GM19467 (cell line): ENCODE results near the gene TTC5.
"Not testable (repeated sequence)": the region's sequence is repeated elsewhere in the genome, so short reads cannot be mapped to it uniquely, and the experiment has no call there.

ENCODE experiments used
- ATAC-seq: cut with Tn5 transposase; IDR thresholded peaks from one replicate; pipeline ENCODE4 v1.9.1; 2021; ENCODE audit warnings: mild to moderate bottlenecking, moderate library complexity; ENCODE audit not compliant: unreplicated experiment

Gene TTC5

GRCh38 chr14:20305265-20306078 is at the start of gene TTC5:
TTC5 (minus strand) TSS chr14:20305951; CDS start chr14:20305937, 14 bp downstream.
- ATAC-seq = peak; percentile 93

DNA sequence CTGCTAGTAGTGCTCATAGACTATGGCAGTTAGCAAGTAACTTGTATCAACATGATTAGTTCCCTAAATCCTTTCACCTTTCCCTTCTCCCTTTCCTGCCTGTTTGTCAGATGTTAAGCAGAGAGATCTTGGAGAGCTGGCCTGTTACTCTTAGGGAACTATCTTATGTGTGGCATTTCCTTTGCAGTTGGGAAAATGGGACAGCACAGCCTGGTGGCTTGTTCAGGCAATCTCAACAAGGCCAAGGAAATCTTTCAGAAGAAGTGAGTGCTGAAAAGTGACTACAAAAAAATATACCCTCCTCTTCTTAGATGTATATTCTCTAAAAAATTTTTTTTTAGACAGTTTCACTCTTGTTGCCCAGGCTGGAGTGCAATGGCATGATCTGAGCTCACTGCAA is 45.1 kb upstream of the TTC5 start:
- ATAC-seq = no peak

DNA sequence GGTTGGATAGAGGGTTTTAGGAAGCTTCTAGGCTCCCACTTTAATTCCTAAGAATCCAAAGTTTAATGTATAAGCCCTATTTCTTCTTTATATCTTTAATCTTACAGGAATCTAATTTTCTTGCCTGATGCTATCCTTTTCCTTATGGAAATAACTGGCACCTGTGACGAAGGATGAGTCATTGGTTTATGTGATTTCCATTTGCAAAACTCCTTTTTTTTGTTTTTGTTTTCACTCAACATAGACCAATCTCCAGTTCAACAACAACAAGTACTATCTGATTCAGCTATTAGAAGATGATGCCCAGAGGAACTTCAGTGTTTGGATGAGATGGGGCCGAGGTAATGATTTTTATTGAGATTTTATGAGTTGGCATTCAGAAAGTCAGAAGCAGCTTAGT is 44.5 kb upstream of the TTC5 start:
- no peak for ATAC-seq

DNA sequence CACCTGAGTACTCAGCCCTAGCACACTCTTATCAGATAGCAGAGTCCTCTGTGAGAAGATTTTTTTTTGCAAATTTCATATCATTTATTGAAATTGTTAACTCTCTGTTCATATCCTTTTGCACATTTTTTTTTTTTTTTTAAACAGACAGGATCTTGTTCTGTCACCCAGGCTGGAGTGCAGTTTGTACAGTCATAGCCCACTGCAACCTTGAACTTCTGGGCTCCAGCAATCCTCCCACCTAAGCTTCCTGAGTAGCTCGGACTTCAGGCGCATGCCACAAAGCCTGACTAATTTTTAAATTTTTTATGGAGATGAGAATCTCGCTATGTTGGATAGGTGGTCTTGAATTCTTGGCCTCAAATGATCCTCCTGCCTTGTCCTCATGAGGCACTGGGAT is 42.0 kb upstream of the TTC5 start:
- no peak for ATAC-seq

DNA sequence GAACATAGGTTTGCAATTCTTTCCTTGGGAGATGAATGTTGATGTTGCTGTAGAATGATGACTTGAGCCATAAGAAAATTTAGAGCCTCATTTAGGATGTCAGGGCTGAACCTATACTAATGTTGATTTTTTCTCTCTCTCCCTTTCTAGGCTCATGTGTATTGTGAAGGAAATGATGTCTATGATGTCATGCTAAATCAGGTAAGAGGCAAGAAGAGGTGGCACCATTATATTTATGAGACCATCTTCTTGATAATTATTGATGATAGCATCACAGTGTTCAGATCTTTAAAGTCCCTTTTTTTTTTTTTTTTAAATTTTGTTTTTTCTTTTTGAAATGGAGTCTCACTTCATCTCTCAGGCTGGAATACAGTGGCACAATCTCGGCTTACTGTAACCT is 41.0 kb upstream of the TTC5 start:
- ATAC-seq = no peak

GRCh38 chr14:20345366-20345765 is 39.6 kb upstream of the TTC5 start:
- no peak for ATAC-seq

DNA sequence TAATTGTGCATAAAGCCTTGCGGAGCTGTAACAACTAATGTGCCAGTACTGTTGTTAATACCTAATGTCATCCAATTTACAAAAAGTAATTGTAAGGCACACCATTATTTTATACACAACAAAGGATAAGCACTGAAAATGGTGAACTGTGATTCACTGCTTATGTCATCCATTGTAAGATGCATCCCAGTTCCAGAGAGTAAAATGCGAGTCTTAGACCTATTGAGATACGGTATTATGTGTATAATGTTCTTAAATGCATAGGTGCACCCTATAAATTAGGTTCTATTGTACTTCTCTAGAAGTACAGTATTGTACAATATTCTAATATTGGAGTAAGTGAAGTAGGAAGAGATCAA is 38.1 kb upstream of the TTC5 start:
- no peak for ATAC-seq

GRCh38 chr14:20343092-20343861 is 37.5 kb upstream of the TTC5 start, which contains the start of gene PARP2:
PARP2 (plus strand) TSS chr14:20343635; CDS start chr14:20343642, 7 bp downstream.
- peak; percentile 91 for ATAC-seq

DNA sequence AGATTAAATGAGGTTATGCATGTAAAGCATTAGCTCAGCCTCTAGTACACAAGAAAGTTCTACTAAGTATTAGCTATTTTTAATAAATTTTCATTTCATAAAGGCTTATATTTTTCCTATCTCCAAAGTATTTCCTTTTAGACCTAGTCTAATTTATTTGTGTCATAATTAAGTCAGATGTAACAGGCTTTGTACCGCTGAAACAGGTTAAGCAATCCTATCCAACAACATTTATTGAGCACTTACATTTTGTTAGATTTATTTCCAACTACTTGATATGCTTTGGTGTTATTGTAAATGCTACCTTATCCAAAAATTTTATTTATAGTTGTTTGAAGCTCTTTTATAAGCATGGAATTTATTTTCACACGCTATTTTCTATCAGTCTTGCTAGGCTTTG is 35.9 kb upstream of the TTC5 start:
- ATAC-seq = no peak

DNA sequence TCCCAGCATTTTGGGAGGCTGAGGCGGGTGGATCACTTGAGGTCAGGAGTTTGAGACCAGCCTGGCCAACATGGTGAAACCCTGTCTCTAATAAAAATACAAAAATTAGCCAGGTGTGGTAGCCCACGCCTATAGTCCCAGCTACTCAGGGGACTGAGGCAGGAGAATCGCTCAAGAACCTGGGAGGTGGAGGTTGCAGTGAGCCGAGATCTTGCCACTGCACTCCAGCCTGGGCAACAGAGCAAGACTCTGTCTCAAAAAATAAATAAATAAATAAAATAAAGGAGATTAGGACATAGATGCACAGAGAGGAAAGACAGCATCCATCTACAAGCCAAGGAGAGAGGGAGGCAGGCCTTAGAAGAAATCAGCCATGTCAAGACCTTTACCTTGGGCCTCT is 35.3 kb upstream of the TTC5 start:
- ATAC-seq = not testable (repeated sequence)

- no peak for ATAC-seq
These were observed 28.3 kb upstream of the TTC5 start for GRCh38 chr14:20334017-20334416.

- no peak for ATAC-seq
These were observed 27.7 kb upstream of the TTC5 start for GRCh38 chr14:20333494-20333841.

- ATAC-seq = peak; percentile 93
These were observed 27.2 kb upstream of the TTC5 start, which contains the start of gene CCNB1IP1 for GRCh38 chr14:20332788-20333493. CCNB1IP1 (minus strand) TSS chr14:20333279; CDS start chr14:20316523, 16,756 bp downstream.

DNA sequence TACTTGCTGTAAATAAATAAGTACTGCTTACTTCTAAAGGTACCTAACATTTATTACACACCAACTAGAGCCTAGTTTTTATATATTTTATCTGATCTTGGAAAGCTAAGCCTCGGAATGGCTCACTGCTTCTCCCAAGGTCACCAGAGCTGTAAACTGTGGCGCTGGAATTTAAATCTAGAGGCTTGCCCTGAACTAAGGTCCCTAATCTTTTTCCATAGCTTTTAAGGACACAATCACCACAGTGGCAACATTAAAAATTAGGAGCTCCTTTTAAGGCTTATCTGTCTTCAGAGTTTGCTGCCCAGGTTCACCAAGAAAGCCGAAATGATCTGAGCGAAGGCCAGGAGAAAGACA is 26.7 kb upstream of the TTC5 start:
- ATAC-seq = no peak

DNA sequence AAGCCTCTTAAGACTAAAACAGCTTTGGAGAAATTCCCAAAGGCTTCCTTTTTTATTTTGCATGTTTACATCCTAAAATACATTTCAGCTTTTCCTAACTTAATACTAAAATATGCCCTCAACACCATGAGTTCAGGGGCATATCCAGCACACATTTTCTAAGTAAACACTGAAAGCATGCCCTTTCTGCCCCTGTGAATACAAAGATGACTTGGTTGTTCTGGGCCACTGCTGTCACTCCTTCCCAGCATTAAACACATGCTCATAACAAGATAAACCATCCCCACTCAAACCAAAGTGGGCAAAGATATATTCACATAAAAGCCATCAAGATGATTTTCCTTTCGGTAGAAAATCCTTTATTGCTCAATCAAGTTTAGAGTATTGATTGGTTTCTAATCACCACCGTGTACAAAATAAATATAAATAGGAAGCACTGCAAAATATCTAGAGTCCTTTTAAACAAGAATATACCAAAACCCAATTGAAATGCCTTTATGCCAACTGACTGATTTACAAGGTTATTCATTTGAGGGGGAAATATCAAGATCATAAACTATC is 25.4 kb upstream of the TTC5 start:
- ATAC-seq = no peak

- no peak for ATAC-seq
These were observed 23.6 kb upstream of the TTC5 start for GRCh38 chr14:20329355-20329754.

- ATAC-seq = no peak
These were observed 23.0 kb upstream of the TTC5 start for GRCh38 chr14:20328705-20329104.

GRCh38 chr14:20327005-20327869 is 21.5 kb upstream of the TTC5 start:
- no peak for ATAC-seq

- ATAC-seq = no peak
These were observed 12.0 kb upstream of the TTC5 start for GRCh38 chr14:20317720-20318119.

- no peak for ATAC-seq
These were observed 8.3 kb upstream of the TTC5 start for GRCh38 chr14:20314026-20314425.
